Measurements from ENCODE around the gene NHLRC2.

Gene NHLRC2

GRCh38 chr10:113911113-113911512 lies 56.7 kb downstream of the NHLRC2 start:
- no peak for DNase-seq (ENCODE audit: low read depth in 3 of 3)

- no peak for DNase-seq (ENCODE audit: low read depth in 3 of 3)
Measured at GRCh38 chr10:113911839-113912238, 57.4 kb downstream of the NHLRC2 start.

- no peak for DNase-seq (ENCODE audit: low read depth in 3 of 3)
Measured at GRCh38 chr10:113912582-113912981, 58.1 kb downstream of the NHLRC2 start.

GRCh38 chr10:113914956-113915355 lies 60.5 kb downstream of the NHLRC2 start:
- DNase-seq (ENCODE audit: low read depth in 3 of 3) = no peak

GRCh38 chr10:113915540-113915939 lies 61.1 kb downstream of the NHLRC2 start:
- no peak for DNase-seq (ENCODE audit: low read depth in 3 of 3)

GRCh38 chr10:113916053-113916452 lies 61.6 kb downstream of the NHLRC2 start:
- no peak for DNase-seq (ENCODE audit: low read depth in 3 of 3)

GRCh38 chr10:113917636-113918035 lies 63.2 kb downstream of the NHLRC2 start:
- no peak for DNase-seq (ENCODE audit: low read depth in 3 of 3)

- DNase-seq (ENCODE audit: low read depth in 3 of 3) = no peak
Measured at GRCh38 chr10:113920114-113920513, 65.7 kb downstream of the NHLRC2 start.

- no peak for DNase-seq (ENCODE audit: low read depth in 3 of 3)
Measured at GRCh38 chr10:113920875-113921274, 66.4 kb downstream of the NHLRC2 start.

GRCh38 chr10:113921561-113922370 lies 67.3 kb downstream of the NHLRC2 start:
- DNase-seq (ENCODE audit: low read depth in 3 of 3) = no peak

GRCh38 chr10:113922787-113923570 lies 68.5 kb downstream of the NHLRC2 start:
- no peak for DNase-seq (ENCODE audit: low read depth in 3 of 3)

GRCh38 chr10:113924186-113924585 lies 69.7 kb downstream of the NHLRC2 start:
- DNase-seq (ENCODE audit: low read depth in 3 of 3) = no peak

- no peak for DNase-seq (ENCODE audit: low read depth in 3 of 3)
Measured at GRCh38 chr10:113924664-113925063, 70.2 kb downstream of the NHLRC2 start.

- DNase-seq (ENCODE audit: low read depth in 3 of 3) = no peak
Measured at GRCh38 chr10:113927440-113927839, 73.0 kb downstream of the NHLRC2 start.

GRCh38 chr10:113928830-113929229 lies 74.4 kb downstream of the NHLRC2 start:
- DNase-seq (ENCODE audit: low read depth in 3 of 3) = no peak

GRCh38 chr10:113929522-113929921 lies 75.1 kb downstream of the NHLRC2 start:
- no peak for DNase-seq (ENCODE audit: low read depth in 3 of 3)

GRCh38 chr10:113930482-113931057 lies 76.1 kb downstream of the NHLRC2 start:
- DNase-seq (ENCODE audit: low read depth in 3 of 3) = no peak

- DNase-seq (ENCODE audit: low read depth in 3 of 3) = no peak
Measured at GRCh38 chr10:113932854-113933253, 78.4 kb downstream of the NHLRC2 start.

GRCh38 chr10:113933894-113934532 lies 79.6 kb downstream of the NHLRC2 start:
- no peak for DNase-seq (ENCODE audit: low read depth in 3 of 3)

- no peak for DNase-seq (ENCODE audit: low read depth in 3 of 3)
Measured at GRCh38 chr10:113937258-113937657, 82.8 kb downstream of the NHLRC2 start.

GRCh38 chr10:113937756-113938155 lies 83.3 kb downstream of the NHLRC2 start:
- DNase-seq (ENCODE audit: low read depth in 3 of 3) = no peak

GRCh38 chr10:113939212-113939860 lies 84.9 kb downstream of the NHLRC2 start:
- DNase-seq (ENCODE audit: low read depth in 3 of 3) = no peak
